ENCODE results near the gene PARN.
"Not testable (repeated sequence)": the region's sequence is repeated elsewhere in the genome, so short reads cannot be mapped to it uniquely, and the experiment has no call there.

PARN gene

DNA sequence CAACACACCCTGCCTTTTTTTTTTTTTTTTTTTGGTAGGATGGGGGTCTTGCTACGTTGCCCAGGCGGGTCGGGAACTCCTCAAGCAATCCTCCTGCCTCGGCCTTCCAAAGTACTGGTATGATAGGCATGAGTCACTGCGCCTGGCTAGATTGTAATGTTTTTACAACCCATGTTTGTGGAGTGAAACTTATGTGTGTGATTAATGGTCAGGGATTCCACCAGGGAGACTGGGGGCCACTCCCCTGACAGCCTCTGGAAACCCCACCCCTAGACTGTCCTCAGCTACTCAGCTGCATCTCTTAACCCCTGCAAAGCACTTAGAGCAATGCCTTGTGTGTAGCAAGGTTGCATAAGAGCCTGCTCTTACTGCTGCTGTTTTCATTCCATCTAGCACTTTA, 220.5 kb downstream of the PARN start (continued):
- TF ChIP-seq, protein P1, sequence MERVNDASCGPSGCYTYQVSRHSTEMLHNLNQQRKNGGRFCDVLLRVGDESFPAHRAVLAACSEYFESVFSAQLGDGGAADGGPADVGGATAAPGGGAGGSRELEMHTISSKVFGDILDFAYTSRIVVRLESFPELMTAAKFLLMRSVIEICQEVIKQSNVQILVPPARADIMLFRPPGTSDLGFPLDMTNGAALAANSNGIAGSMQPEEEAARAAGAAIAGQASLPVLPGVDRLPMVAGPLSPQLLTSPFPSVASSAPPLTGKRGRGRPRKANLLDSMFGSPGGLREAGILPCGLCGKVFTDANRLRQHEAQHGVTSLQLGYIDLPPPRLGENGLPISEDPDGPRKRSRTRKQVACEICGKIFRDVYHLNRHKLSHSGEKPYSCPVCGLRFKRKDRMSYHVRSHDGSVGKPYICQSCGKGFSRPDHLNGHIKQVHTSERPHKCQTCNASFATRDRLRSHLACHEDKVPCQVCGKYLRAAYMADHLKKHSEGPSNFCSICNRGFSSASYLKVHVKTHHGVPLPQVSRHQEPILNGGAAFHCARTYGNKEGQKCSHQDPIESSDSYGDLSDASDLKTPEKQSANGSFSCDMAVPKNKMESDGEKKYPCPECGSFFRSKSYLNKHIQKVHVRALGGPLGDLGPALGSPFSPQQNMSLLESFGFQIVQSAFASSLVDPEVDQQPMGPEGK (CRISPR knock-in tag; IDR thresholded peaks at IDR 0.05; ENCODE audit: borderline replicate concordance), result no peak

DNA sequence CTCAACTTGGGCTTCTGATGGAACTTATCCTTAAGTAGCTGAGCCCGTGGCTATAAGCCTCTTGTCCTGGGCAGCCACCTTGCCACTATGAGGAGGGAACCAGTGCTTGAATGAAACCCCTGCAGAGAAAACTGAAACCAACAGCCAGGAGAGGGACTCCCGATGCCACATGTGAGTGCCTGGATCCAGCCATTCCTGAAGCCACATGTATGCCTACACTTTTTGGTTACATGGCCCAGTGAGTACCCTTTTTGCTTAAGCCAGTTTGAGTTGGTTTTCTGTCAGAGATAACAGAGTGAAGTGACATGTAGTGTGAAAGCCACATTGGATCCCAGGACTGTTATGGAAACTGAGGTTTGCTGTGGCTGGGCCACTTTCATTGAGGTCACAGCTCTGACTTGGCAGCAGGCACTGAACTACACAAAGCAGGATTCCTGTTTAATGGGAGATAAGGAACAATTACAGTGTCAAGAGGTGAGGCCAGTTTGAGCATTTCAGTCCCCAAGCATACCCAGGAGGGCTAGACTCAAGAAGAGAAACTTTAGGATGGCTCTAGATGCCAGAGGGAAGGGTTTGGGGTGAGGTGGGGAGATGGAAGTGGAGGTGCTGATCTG, 222.2 kb downstream of the PARN start:
- TF ChIP-seq ZC3H10 (CRISPR knock-in tag; IDR thresholded peaks at IDR 0.05) (no peak), RARB (CRISPR knock-in tag; IDR thresholded peaks at IDR 0.05) (no peak), ZFP3 (CRISPR knock-in tag; IDR thresholded peaks at IDR 0.05) (no peak), ARNTL (CRISPR knock-in tag; IDR thresholded peaks at IDR 0.05; ENCODE audit: borderline replicate concordance, low read depth) (no peak), PPARA (CRISPR knock-in tag; IDR thresholded peaks at IDR 0.05; ENCODE audit: borderline replicate concordance) (no peak)
- TF ChIP-seq, protein P2, sequence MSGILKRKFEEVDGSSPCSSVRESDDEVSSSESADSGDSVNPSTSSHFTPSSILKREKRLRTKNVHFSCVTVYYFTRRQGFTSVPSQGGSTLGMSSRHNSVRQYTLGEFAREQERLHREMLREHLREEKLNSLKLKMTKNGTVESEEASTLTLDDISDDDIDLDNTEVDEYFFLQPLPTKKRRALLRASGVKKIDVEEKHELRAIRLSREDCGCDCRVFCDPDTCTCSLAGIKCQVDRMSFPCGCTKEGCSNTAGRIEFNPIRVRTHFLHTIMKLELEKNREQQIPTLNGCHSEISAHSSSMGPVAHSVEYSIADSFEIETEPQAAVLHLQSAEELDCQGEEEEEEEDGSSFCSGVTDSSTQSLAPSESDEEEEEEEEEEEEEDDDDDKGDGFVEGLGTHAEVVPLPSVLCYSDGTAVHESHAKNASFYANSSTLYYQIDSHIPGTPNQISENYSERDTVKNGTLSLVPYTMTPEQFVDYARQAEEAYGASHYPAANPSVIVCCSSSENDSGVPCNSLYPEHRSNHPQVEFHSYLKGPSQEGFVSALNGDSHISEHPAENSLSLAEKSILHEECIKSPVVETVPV (CRISPR knock-in tag; IDR thresholded peaks at IDR 0.05), result no peak
- TF ChIP-seq, protein P3, sequence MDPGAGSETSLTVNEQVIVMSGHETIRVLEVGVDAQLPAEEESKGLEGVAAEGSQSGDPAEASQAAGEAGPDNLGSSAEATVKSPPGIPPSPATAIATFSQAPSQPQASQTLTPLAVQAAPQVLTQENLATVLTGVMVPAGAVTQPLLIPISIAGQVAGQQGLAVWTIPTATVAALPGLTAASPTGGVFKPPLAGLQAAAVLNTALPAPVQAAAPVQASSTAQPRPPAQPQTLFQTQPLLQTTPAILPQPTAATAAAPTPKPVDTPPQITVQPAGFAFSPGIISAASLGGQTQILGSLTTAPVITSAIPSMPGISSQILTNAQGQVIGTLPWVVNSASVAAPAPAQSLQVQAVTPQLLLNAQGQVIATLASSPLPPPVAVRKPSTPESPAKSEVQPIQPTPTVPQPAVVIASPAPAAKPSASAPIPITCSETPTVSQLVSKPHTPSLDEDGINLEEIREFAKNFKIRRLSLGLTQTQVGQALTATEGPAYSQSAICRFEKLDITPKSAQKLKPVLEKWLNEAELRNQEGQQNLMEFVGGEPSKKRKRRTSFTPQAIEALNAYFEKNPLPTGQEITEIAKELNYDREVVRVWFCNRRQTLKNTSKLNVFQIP (CRISPR knock-in tag; IDR thresholded peaks at IDR 0.05; ENCODE audit: borderline replicate concordance, low read depth), result no peak
- no peak for ATAC-seq

DNA sequence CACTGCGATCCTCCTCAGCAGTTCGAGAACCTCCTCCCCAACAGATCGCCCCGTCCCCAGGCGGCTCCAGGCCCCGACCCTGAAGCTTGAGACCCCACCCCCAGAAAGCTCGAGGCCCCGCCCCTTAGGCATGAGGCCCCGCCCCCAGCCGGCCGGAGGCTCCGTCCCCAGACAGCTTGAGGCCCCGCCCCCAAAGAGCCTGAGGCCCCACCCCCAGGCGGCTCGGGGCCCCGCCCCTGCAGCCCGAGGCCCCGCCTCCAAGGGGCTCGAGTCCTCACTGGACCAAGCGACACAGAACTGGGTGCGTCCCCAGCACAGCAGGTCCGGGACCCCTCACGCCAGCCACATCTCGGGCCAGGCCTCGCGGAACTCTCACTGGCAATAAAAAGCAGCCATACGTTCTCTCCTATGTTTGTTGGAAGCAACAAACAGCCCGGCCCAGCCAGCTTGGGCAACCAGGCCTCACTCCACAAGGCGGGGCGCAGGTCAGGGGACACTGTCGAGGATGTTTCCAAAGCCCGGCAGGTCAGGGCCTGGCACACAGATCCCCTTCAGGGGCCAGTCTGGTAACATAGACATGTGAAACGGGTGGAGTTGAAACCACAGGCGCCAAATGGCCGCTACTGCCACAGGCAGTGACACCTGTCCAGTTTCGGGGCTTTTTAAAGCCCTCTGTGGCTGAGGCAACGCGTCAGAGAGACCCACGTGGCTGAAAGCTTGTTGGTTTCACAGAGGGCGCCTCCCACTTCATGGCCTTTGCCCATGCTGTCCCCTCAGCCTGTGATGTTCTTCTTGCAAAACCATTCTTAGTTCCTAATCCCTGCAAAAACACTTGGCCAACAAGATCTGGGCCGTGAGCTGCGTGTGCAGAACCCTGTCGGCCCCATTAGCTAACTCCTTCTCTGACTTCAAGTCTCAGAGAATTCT, 224.2 kb downstream of the PARN start:
- TF ChIP-seq CSDC2 (CRISPR knock-in tag; IDR thresholded peaks at IDR 0.05) (no peak), SNAI2 (CRISPR knock-in tag; IDR thresholded peaks at IDR 0.05) (no peak)
- TF ChIP-seq, protein P1 (CRISPR knock-in tag; IDR thresholded peaks at IDR 0.05; ENCODE audit: borderline replicate concordance), result no peak
- peak; percentile 47 for ATAC-seq

DNA sequence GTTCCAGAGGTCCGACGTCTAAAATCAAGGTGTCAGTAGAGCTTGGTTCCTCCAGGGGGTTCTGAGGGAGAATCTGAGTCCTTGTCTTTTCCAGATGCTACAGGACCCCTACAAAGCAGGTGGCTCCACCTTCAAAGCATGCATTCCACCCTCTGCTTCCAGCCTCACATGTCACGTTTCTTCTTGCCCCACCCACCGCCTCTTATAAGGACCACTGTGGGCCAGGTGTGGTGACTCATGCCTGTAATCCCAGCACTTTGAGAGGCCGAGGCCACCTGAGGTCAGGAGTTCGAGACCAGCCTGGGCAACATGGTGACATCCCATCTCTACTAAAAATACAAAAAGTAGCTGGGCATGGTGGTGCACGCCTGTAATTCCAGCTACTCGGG, 227.1 kb downstream of the PARN start:
- ATAC-seq, result not testable (repeated sequence)

DNA sequence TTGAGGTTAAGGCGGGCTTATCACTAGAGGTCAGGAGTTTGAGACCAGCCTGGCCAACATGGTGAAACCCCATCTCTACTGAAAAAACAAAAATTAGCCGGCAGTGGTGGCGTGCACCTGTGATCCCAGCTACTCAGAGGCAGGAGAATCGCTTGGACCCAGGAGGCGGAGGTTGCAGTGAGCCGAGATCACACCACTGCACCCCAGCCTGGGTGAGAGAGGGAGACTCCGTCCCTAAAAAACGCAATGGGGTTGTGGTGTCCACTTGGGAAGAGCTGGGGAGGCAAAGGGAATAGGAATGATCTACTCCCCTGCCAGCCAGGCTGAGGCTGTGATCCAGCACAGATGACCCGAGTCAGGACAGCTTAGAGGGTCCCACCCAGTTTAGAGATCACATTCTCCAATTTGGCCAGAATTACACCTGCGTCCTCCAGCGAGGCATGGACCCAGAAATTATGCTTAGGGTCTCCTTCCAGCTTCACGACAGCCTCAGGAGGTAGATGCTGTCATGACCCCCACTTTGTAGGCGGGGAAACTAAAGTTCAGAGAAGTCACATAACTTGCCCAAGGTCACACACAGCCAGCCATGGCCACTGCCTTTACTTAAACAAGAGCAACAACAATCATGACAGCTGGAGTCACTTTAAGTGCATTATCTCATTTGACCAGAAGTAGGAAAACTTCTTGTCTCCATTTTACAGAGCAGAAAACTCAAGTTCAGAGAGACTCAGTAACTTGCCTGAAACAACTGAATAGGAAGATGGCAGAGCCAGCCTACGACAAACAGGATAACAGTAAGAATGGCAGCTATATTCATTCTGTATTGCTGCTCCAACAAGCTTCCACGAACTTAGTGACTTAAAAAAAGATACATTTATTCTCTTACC, 227.7 kb downstream of the PARN start:
- ATAC-seq, result not testable (repeated sequence)

DNA sequence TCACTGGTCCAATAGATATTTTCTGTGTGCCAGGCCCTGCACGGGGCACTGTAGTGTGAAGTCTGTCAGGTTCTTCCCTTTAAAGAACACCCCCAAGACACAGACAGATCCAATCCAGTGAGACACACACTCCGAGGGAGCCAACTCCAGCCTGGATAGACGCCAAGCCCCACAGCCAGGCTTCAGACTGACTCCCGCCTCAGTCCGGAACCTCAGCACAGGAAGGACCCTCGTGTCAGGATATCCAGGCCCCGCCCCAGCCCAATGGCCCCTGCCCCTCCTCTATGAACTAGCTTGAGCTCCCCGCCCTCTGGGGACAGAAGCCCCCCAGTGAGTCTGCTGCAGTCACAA, 228.4 kb downstream of the PARN start:
- ATAC-seq, result peak; percentile 3; the same call in 1 of the 3 replicates

DNA sequence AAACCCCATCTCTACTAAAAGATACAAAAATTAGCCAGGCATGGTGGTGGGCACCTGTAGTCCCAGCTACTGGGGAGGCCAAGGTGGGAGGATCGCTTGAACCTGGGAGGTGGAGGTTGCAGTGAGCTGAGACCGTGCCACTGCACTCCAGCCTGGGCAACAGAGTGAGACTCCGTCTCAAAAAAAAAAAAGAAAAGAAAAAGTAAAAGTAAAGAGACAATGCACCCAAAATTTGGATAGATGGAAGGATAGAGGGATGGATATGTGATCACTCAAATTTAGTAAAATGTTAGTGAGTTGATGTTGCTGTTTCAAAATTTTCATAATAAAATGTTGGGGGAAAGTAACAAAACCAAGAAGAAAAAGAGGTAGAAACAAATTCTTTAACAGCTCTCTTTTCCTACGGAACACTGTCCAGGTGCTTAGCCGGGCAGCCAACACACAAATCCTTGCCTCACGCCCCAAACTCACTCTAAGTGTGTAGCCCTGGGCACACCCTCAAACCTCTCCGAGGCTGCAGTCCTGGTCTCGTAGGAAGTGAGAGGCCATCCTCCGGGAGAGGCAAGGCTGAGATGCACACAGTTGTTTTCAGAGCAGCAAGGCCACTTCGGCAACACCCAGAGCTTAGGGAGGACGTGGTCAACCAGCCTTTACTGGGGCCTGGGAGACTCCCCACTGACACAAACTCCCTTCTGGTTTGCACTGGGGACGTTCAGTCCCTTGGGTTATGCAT, 228.9 kb downstream of the PARN start:
- ATAC-seq, result peak; percentile 4; the same call in 2 of the 3 replicates

Measured in SK-N-SH treated with all-trans-retinoic acid at 6 μM for 48 hours (cell line).